HG03159 (cell line): ENCODE data around the gene SIRPB2.

Experiments used
- ATAC-seq: cut with Tn5 transposase; IDR thresholded peaks from one replicate; pipeline ENCODE4 v1.9.1; 2021; ENCODE audit warnings: mild to moderate bottlenecking, moderate library complexity; ENCODE audit not compliant: unreplicated experiment

Gene SIRPB2

GRCh38 chr20:1443085-1443484 is 48.1 kb downstream of the SIRPB2 start:
- ATAC-seq = no peak

GRCh38 chr20:1442304-1442703 is 48.9 kb downstream of the SIRPB2 start:
- no peak for ATAC-seq

GRCh38 chr20:1441133-1441532 is 50.1 kb downstream of the SIRPB2 start:
- no peak for ATAC-seq

GRCh38 chr20:1440024-1440423 is 51.2 kb downstream of the SIRPB2 start:
- no peak for ATAC-seq

GRCh38 chr20:1438361-1438760 is 52.9 kb downstream of the SIRPB2 start:
- ATAC-seq = no peak

- no peak for ATAC-seq
Observed at GRCh38 chr20:1437235-1437904, 53.9 kb downstream of the SIRPB2 start.

- no peak for ATAC-seq
Observed at GRCh38 chr20:1436263-1436662, 55.0 kb downstream of the SIRPB2 start.

GRCh38 chr20:1435337-1435699 is 55.9 kb downstream of the SIRPB2 start:
- no peak for ATAC-seq

GRCh38 chr20:1434571-1435336 is 56.5 kb downstream of the SIRPB2 start:
- peak; percentile 76 for ATAC-seq

- ATAC-seq = no peak
Observed at GRCh38 chr20:1431158-1431557, 60.1 kb downstream of the SIRPB2 start.

GRCh38 chr20:1430004-1430451 is 61.2 kb downstream of the SIRPB2 start:
- ATAC-seq = no peak

GRCh38 chr20:1429143-1429728 is 62.0 kb downstream of the SIRPB2 start:
- ATAC-seq = no peak

GRCh38 chr20:1427457-1428054 is 63.7 kb downstream of the SIRPB2 start:
- no peak for ATAC-seq

GRCh38 chr20:1426231-1426849 is 64.9 kb downstream of the SIRPB2 start:
- ATAC-seq = no peak
